Astrocyte of the spinal cord (primary cell): Measurements from ENCODE around the gene RANGRF.

ENCODE experiments used
- DNase-seq: peaks from one replicate; pipeline ENCODE4 v3.0.0; 2011; ENCODE audit warnings: low read depth, low spot score
- H3K4me3 ChIP-seq: 2 replicates; pipeline ENCODE4 v1.5.1; 2011; ENCODE audit warnings: low read depth, mild to moderate bottlenecking, low read length, moderate library complexity
- in situ Hi-C: cut with HindIII; loops from 2 replicates; pipeline ENCODE4 v1.10.0; 2017; ENCODE audit warnings: low sequenced_read_pairs
- TF ChIP-seq, protein P1 (sequence below): IDR thresholded peaks from 2 replicates; pipeline ENCODE4 v1.5.1; 2012; ENCODE audit warnings: low read depth, mild to moderate bottlenecking, low read length, inconsistent platforms

RANGRF gene

DNA sequence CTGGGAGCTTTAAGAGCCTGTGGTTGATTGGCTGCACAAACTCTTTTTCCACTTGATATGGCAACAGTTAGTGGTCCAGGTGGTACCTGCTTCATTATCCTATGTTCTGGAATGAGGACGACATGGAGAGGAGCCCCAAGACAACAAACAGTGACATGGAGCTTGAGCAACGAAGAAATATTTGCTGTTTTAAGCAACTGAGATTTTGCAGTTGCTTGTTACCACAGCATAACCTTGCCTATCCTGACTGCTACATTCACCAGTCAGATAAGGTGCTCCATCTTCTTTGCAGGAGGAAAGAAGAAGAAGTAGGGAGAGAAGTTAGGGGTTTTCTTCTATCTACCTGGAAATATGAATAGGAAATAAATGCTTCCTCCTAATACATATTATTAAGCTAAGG lies 43.7 kb downstream of the RANGRF start:
- TF ChIP-seq, protein P1, sequence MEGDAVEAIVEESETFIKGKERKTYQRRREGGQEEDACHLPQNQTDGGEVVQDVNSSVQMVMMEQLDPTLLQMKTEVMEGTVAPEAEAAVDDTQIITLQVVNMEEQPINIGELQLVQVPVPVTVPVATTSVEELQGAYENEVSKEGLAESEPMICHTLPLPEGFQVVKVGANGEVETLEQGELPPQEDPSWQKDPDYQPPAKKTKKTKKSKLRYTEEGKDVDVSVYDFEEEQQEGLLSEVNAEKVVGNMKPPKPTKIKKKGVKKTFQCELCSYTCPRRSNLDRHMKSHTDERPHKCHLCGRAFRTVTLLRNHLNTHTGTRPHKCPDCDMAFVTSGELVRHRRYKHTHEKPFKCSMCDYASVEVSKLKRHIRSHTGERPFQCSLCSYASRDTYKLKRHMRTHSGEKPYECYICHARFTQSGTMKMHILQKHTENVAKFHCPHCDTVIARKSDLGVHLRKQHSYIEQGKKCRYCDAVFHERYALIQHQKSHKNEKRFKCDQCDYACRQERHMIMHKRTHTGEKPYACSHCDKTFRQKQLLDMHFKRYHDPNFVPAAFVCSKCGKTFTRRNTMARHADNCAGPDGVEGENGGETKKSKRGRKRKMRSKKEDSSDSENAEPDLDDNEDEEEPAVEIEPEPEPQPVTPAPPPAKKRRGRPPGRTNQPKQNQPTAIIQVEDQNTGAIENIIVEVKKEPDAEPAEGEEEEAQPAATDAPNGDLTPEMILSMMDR: no peak
- no peak overlapping the region for H3K4me3 ChIP-seq
- in situ Hi-C loops: no loop called here
- DNase-seq: no peak

DNA sequence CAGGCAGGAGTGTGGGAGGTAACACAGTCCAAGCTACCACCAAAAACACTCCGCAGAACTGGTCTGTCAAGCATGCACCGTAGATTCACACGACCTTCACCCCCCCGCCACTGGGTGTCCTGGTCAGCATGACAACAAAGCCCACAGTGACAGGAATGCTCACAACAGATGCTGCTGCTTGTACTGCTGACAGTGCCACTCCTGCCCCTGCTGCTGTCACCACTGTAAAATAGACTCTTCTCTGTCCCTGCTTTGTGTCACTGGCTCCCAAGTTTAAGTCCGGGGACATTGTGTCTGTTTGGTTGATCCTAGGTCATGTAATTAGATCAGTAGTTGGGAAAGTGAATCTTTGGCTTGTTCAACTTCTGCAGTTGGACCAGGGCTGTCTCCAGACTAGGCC lies 44.2 kb downstream of the RANGRF start:
- in situ Hi-C loops: no loop called here
- no peak for DNase-seq
- H3K4me3 ChIP-seq: no peak overlapping the region
- TF ChIP-seq, protein P1: no peak

GRCh38 chr17:8333281-8333680 lies 44.8 kb downstream of the RANGRF start:
- H3K4me3 ChIP-seq: no peak overlapping the region
- in situ Hi-C loops: no loop called here
- no peak for DNase-seq
- TF ChIP-seq, protein P1: no peak

GRCh38 chr17:8337802-8338752 lies 49.6 kb downstream of the RANGRF start:
- in situ Hi-C loops: no loop called here
- H3K4me3 ChIP-seq: no peak overlapping the region
- no peak for DNase-seq
- TF ChIP-seq, protein P1: no peak

DNA sequence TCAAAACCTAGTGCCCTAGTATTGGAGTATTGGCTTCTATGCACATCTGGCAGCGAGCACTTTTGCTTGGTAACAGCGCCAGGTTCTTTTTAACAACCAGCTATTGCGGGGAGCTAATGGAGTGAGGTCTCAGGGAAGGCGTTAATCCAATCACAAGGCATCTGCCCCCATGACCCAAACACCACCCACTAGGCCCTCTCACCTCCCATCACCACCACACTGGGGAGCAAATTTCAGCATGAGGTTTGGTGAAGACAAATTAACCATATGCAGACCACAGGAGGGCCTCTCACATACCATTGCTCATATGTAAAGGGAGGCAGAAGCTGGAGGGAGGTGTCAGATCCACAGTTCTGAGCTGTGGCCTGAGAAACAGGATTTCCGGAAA lies 50.3 kb downstream of the RANGRF start:
- DNase-seq: no peak
- TF ChIP-seq, protein P1: no peak
- in situ Hi-C loops: no loop called here
- no peak overlapping the region for H3K4me3 ChIP-seq

DNA sequence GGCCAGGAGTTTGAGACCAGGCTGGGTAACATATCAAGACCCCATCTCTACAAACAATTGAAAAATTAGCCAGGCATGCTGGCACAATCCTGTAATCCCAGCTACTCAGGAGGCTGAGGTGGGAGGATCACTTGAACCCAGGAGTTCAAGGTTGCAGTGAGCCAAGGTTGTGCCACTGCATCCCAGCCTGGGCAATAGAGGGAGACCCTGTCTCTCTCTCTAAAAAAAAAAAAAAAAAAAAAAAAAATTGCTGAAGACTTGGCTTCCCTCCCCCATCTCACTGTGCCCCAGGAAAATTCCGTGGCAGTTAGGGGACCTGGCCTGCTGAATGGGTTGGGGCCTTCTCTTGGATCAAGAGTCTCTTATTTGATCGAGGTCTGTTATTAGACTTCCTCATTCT lies 51.1 kb downstream of the RANGRF start, which contains the start of gene ODF4:
Gene ODF4, plus strand, starts transcription at position 301 of the 400 bp plus-strand sequence. CDS start 212 bp downstream, outside the sequence.
- H3K4me3 ChIP-seq: no peak within 1 kb of the TSS
- in situ Hi-C loops: no loop called here
- TF ChIP-seq, protein P1: no peak
- DNase-seq: no peak
